ENCODE results near the gene PTPRD. TPM values are rescaled to one million over a fixed set of nuclear protein-coding genes. Genes with fewer than 3 reads are reported as not detected.
"Not testable (repeated sequence)": the region's sequence is repeated elsewhere in the genome, so short reads cannot be mapped to it uniquely, and the experiment has no call there.

The PTPRD gene
- total RNA-seq, 1 donor from 2014 or later: 5.7 TPM

DNA sequence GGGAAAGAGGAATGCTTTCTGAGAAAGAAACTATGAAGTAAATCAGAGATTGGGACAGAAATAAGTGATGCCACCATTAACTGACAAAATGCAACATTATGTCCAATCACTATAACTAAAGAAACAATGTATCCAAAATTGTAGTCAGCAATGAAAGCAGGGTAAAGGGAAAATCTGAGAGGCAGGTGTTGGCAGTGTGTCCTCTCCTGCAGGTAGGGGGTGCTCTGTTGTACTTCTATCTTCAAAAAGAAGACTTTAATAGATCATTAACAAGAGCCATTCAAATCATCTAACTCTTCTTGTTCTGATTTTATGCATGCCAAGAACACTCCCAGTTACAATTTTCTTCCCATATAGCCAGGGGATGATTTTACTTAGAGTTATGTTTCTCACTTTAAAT lies 1275.7 kb downstream of the PTPRD start:
- no peak for DNase-seq (ENCODE audit: low spot score)
- Mint-ChIP-seq H3K4me3 (ENCODE audit: unreplicated experiment) (no peak overlapping the region), H3K27ac (ENCODE audit: unreplicated experiment) (no peak overlapping the region), H3K36me3 (ENCODE audit: low read depth) (no peaks in the 10 kb centered on the region), H3K4me1 (ENCODE audit: low read depth) (no peaks in the 10 kb centered on the region), H3K27me3 (ENCODE audit: low read depth) (peaks cover 2% of the 10 kb centered on the region), H3K9me3 (ENCODE audit: low read depth) (no peaks in the 10 kb centered on the region)
- peak; percentile 10 for TF ChIP-seq CTCF (IDR thresholded peaks at IDR 0.05)

DNA sequence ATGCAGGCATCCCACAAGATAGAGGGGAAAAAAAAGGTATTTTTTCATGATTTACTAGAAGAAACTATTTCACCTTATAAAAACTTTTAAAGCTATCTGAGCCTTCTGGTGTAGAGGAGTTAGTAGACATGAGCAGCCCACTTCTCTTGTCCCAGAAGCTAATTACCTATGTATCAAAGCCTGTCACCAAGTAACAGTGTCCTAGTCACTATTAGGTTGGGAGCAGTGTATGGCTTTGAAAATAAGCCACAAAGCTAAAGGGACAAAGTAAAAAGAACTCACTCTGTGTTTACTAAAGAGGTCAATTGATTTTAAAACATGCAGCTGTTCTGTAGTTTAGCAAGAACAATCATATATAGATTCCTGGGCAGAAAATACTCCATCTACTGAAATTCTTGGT lies 1286.1 kb downstream of the PTPRD start:
- Mint-ChIP-seq H3K27ac (ENCODE audit: unreplicated experiment) (no peak overlapping the region), H3K4me1 (ENCODE audit: low read depth) (peaks cover 4% of the 10 kb centered on the region), H3K36me3 (ENCODE audit: low read depth) (no peaks in the 10 kb centered on the region), H3K27me3 (ENCODE audit: low read depth) (no peaks in the 10 kb centered on the region), H3K4me3 (ENCODE audit: unreplicated experiment) (no peak overlapping the region), H3K9me3 (ENCODE audit: low read depth) (peaks cover 6% of the 10 kb centered on the region)
- no peak for DNase-seq (ENCODE audit: low spot score)
- TF ChIP-seq CTCF (IDR thresholded peaks at IDR 0.05): no peak

- H3K27me3 Mint-ChIP-seq (ENCODE audit: low read depth): peaks cover 4% of the 10 kb centered on the region
- no peaks in the 10 kb centered on the region for H3K4me1 Mint-ChIP-seq (ENCODE audit: low read depth)
- no peak for DNase-seq (ENCODE audit: low spot score)
- no peaks in the 10 kb centered on the region for H3K36me3 Mint-ChIP-seq (ENCODE audit: low read depth)
- no peak overlapping the region for H3K27ac Mint-ChIP-seq (ENCODE audit: unreplicated experiment)
- no peak for TF ChIP-seq CTCF (IDR thresholded peaks at IDR 0.05)
- H3K9me3 Mint-ChIP-seq (ENCODE audit: low read depth): no peaks in the 10 kb centered on the region
- H3K4me3 Mint-ChIP-seq (ENCODE audit: unreplicated experiment): no peak overlapping the region
Measured at GRCh38 chr9:9319007-9319406, 1293.8 kb downstream of the PTPRD start.

- H3K27me3 Mint-ChIP-seq (ENCODE audit: low read depth): peaks cover 12% of the 10 kb centered on the region
- not testable (repeated sequence) for H3K4me1 Mint-ChIP-seq (ENCODE audit: low read depth); DNase-seq (ENCODE audit: low spot score); H3K4me3 Mint-ChIP-seq (ENCODE audit: unreplicated experiment); H3K36me3 Mint-ChIP-seq (ENCODE audit: low read depth); H3K9me3 Mint-ChIP-seq (ENCODE audit: low read depth); H3K27ac Mint-ChIP-seq (ENCODE audit: unreplicated experiment)
Measured at GRCh38 chr9:9310743-9311142, 1302.1 kb downstream of the PTPRD start.

DNA sequence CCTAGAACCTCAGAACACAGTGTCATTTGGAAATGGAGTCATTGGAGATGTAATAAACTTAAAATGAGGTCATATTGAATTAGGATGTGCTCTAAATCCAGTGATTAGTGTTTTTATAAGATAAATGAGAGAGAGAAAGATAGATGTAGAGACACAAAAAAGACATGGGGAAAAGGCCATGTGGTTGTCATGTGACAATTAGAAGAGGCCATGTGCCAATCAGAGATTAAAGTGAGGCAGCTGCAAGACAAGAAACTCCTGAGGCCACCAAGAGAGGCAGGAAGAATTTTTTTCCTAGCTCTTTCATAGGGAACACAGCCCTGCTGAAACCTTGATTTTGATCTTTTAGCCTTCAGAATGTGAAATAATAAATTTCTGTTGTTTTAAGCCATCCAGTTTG lies 1307.2 kb downstream of the PTPRD start:
- Mint-ChIP-seq H3K27ac (ENCODE audit: unreplicated experiment) (no peak overlapping the region), H3K4me3 (ENCODE audit: unreplicated experiment) (no peak overlapping the region), H3K27me3 (ENCODE audit: low read depth) (peaks cover 10% of the 10 kb centered on the region), H3K36me3 (ENCODE audit: low read depth) (no peaks in the 10 kb centered on the region), H3K4me1 (ENCODE audit: low read depth) (peaks cover 4% of the 10 kb centered on the region), H3K9me3 (ENCODE audit: low read depth) (no peaks in the 10 kb centered on the region)
- DNase-seq (ENCODE audit: low spot score): no peak
- no peak for TF ChIP-seq CTCF (IDR thresholded peaks at IDR 0.05)

DNA sequence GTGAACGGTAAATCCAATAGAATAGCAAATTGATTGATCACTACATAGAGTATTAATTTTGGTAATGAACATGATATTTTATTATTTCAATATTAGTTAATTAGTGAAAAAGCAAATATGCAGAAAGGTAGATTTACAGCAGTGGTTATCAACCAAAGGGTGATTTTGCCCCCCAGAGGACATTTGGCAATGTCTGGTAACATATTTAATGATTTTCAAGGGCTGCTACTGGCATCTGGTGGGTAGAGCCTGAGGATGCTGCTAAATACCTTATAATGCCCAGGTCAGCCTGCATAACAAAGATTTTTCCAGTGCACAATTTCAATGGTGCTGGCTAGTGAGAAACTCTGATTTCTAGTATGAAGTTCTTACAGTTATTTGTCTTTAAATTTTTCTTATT lies 1313.7 kb downstream of the PTPRD start:
- DNase-seq (ENCODE audit: low spot score): no peak
- TF ChIP-seq CTCF (IDR thresholded peaks at IDR 0.05): peak; percentile 40
- Mint-ChIP-seq H3K4me3 (ENCODE audit: unreplicated experiment) (no peak overlapping the region), H3K27me3 (ENCODE audit: low read depth) (no peaks in the 10 kb centered on the region), H3K4me1 (ENCODE audit: low read depth) (peaks cover 4% of the 10 kb centered on the region), H3K36me3 (ENCODE audit: low read depth) (no peaks in the 10 kb centered on the region), H3K9me3 (ENCODE audit: low read depth) (no peaks in the 10 kb centered on the region), H3K27ac (ENCODE audit: unreplicated experiment) (no peak overlapping the region)

Data from chondrocyte (in vitro differentiated cells).